Fibroblast of lung (primary cell): ENCODE results near the gene NEURL1B. TPM values are rescaled to one million over a fixed set of nuclear protein-coding genes. Genes with fewer than 3 reads are reported as not detected.

ENCODE experiments used
- DNase-seq, 2 donors: peaks; one replicate each; pipeline versions ENCODE4 v3.0.0 to v3.0.0-alpha.2; 2010; ENCODE audit warnings: low read depth in 2 of 2
- H2AFZ ChIP-seq: 2 replicates; pipeline ENCODE4 v1.5.1; 2012; ENCODE audit warnings: low read length, control low read depth, inconsistent platforms
- H3K27ac ChIP-seq: 2 replicates; pipeline ENCODE4 v1.5.1; 2011; ENCODE audit warnings: low read length, control low read depth; ENCODE audit not compliant: insufficient read depth
- H3K27me3 ChIP-seq: 2 replicates; pipeline ENCODE4 v1.5.1; 2011; ENCODE audit warnings: mild to moderate bottlenecking, low read length; ENCODE audit not compliant: control insufficient read depth, insufficient read depth
- H3K36me3 ChIP-seq: 2 replicates; pipeline ENCODE4 v1.5.1; 2011; ENCODE audit warnings: low read length; ENCODE audit not compliant: control insufficient read depth, insufficient read depth
- H3K4me1 ChIP-seq: 2 replicates; pipeline ENCODE4 v1.5.1; 2011; ENCODE audit warnings: low read length; ENCODE audit not compliant: control insufficient read depth, insufficient read depth; ENCODE audit errors: extremely low read depth
- H3K4me2 ChIP-seq: 2 replicates; pipeline ENCODE4 v1.5.1; 2011; ENCODE audit warnings: low read length, control low read depth; ENCODE audit not compliant: insufficient read depth; ENCODE audit errors: extremely low read depth
- H3K4me3 ChIP-seq, 4 experiments: fragments of 200-600 bp in 1 of 4; sonication (generic) in 1 of 4; replicated peaks in 1 of 4; 2 replicates each; pipeline ENCODE4 v1.5.1; 2011 to 2016; ENCODE audit warnings: low read length in 4 of 4, low read depth in 3 of 4, mild to moderate bottlenecking in 3 of 4, control low read depth in 2 of 4, inconsistent platforms in 1 of 4, mixed read lengths in 1 of 4; ENCODE audit not compliant: insufficient read depth in 1 of 4; ENCODE audit errors: control extremely low read depth in 1 of 4
- H3K79me2 ChIP-seq: 2 replicates; pipeline ENCODE4 v1.5.1; 2012; ENCODE audit warnings: mild to moderate bottlenecking, low read length, inconsistent platforms; ENCODE audit not compliant: control insufficient read depth, insufficient read depth
- H3K9ac ChIP-seq: 2 replicates; pipeline ENCODE4 v1.5.1; 2011; ENCODE audit warnings: mild to moderate bottlenecking, low read length, control low read depth; ENCODE audit not compliant: insufficient read depth
- H3K9me3 ChIP-seq: 2 replicates; pipeline ENCODE4 v1.5.1; 2012; ENCODE audit warnings: low read depth, low read length; ENCODE audit not compliant: control insufficient read depth, insufficient read depth
- H4K20me1 ChIP-seq: 2 replicates; pipeline ENCODE4 v1.5.1; 2011; ENCODE audit warnings: low read length; ENCODE audit not compliant: control insufficient read depth, insufficient read depth; ENCODE audit errors: extremely low read depth
- CTCF ChIP-seq, 2 donors: IDR thresholded peaks in 1 of 2; conservative IDR thresholded peaks in 1 of 2; 1 replicate in 1 of 2; 2 replicates in 1 of 2; pipeline ENCODE4 v1.5.1; 2011 to 2012; ENCODE audit warnings: low read length in 2 of 2, control low read depth in 1 of 2, inconsistent platforms in 1 of 2, low read depth in 1 of 2, mild to moderate bottlenecking in 1 of 2
- EZH2 ChIP-seq: IDR thresholded peaks from 2 replicates; pipeline ENCODE4 v1.5.1; 2012; ENCODE audit warnings: low read length, control low read depth, mild to moderate bottlenecking; ENCODE audit errors: missing control alignments
- polyA plus RNA-seq, 2 donors: library from polyadenylated mRNA; depleted of rRNA in 1 of 2; stranded (reverse) in 1 of 2; unstranded in 1 of 2; fragments of >200 nt; gene quantifications; 2 replicates each; pipeline ENCODE4 v1.2.1, GENCODE V29; 2011 to 2012; ENCODE audit warnings: missing spikeins in 1 of 2
- total RNA-seq: library from RNA; depleted of rRNA; stranded (reverse); fragments of >200 nt; gene quantifications from 2 replicates; pipeline ENCODE4 v1.2.1, GENCODE V29; 2014

Gene NEURL1B
- total and polyA plus RNA-seq, 2 donors (not counting 1 experiment from before 2014, with no cell fraction given) = 5.0 to 6.1 TPM

DNA sequence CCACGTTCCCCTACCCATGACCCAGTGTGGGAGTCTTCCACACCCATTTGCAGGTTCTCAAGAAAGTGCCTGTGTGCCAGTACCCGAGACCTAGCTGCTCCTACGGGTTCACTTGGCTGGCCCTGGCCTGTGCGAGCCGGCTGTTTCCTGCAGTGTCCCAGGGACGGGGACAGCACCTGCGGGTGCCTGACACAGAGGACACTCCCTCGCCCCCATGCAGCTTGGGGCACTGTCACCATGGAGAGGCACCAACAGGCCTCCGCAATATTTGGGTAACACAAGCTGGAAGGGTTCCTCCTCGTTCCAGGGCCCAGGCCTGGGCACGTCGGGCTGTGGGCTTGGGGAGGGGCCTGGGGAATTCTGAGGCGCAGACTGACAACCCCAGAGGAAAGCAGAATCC lies 88.5 kb downstream of the NEURL1B start:
- Histone ChIP-seq H3K79me2 (no peaks in the 10 kb centered on the region), H3K36me3 (no peaks in the 10 kb centered on the region), H3K27me3 (no peaks in the 10 kb centered on the region), H2AFZ (no peak overlapping the region), H3K9ac (no peak overlapping the region), H3K4me3 (no peak overlapping the region), H3K27ac (no peak overlapping the region), H3K9me3 (no peaks in the 10 kb centered on the region), H4K20me1 (no peaks in the 10 kb centered on the region), H3K4me2 (no peak overlapping the region), H3K4me1 (peaks cover 21% of the 10 kb centered on the region)
- no peak for DNase-seq
- TF ChIP-seq EZH2 = no peak
- no peak for TF ChIP-seq CTCF (conservative IDR thresholded peaks at IDR 0.05 in 1 of 2, IDR thresholded peaks at IDR 0.05 in 1 of 2; ENCODE audit: low read depth in 1 of 2, low read length in 2 of 2)

DNA sequence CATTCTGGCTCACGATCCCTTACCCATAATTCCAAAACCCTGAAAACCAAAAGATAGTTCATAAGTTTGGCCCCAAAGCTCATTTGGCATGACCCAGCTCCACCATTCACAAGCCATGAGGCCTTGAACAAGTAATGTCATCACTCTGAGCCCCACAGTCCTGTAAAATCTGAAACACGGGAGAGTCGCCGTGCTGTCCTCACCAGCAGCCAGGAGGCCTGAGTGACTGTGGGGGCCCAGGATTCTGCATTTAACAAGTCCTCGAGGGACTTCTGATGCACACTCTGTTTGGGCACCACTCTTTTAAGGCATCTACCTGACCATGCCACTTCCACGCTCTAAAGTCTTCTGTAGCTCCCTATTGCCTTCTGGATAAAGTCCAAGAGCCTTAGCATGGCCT lies 89.2 kb downstream of the NEURL1B start:
- Histone ChIP-seq H3K4me3 (no peak overlapping the region), H3K79me2 (no peaks in the 10 kb centered on the region), H3K27me3 (no peaks in the 10 kb centered on the region), H3K36me3 (no peaks in the 10 kb centered on the region), H4K20me1 (no peaks in the 10 kb centered on the region), H3K9me3 (no peaks in the 10 kb centered on the region), H3K9ac (no peak overlapping the region), H3K4me2 (no peak overlapping the region), H2AFZ (no peak overlapping the region), H3K4me1 (peaks cover 21% of the 10 kb centered on the region), H3K27ac (no peak overlapping the region)
- DNase-seq = no peak
- TF ChIP-seq EZH2 (no peak), CTCF (conservative IDR thresholded peaks at IDR 0.05 in 1 of 2, IDR thresholded peaks at IDR 0.05 in 1 of 2; ENCODE audit: low read depth in 1 of 2, low read length in 2 of 2) (no peak)

DNA sequence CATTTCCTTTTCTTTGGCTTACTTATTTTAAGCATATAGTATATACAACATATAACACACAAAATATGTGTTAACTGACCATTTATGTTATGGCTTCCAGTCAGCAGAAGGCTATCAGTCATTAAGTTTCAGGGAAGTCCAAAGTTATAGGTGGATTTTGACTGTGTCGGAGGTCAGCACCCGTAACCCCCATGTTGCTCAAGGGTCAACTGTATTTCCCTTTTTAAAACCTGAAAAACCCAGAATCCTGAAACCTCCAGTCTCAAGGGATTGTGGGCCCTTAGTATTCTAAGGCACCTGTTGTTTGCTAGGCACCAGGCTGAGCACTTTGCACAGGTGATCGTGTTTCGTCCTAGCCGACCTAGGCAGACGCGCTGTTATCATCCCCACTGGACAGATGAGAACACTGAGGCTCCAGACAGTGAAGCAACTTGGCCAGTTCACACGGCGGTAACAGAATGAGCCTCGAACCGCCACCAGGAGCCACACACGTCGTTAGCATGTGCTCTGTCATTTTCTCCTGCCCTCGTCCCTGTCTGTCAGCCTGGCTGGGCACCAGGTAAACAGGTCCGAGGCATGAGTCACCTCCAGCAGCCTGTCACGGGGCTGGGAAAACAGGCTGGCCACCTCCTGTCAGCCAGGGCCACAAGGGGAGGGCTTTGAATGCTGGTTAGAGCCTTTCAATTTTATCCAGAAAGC lies 90.1 kb downstream of the NEURL1B start:
- no peak overlapping the region for H3K4me3 ChIP-seq
- H3K79me2 ChIP-seq = no peaks in the 10 kb centered on the region
- H3K27me3 ChIP-seq = no peaks in the 10 kb centered on the region
- no peak overlapping the region for H3K27ac ChIP-seq
- H3K9me3 ChIP-seq = no peaks in the 10 kb centered on the region
- peak in 1 of 2 donors; percentile 32 for DNase-seq
- H3K9ac ChIP-seq = no peak overlapping the region
- H3K4me2 ChIP-seq = no peak overlapping the region
- TF ChIP-seq CTCF (conservative IDR thresholded peaks at IDR 0.05 in 1 of 2, IDR thresholded peaks at IDR 0.05 in 1 of 2; ENCODE audit: low read depth in 1 of 2, low read length in 2 of 2) (no peak), EZH2 (no peak)
- H4K20me1 ChIP-seq = no peaks in the 10 kb centered on the region
- H2AFZ ChIP-seq = no peak overlapping the region
- peaks cover 23% of the 10 kb centered on the region for H3K4me1 ChIP-seq
- no peaks in the 10 kb centered on the region for H3K36me3 ChIP-seq
